ENCODE data around the gene STYXL2. TPM values are rescaled to one million over a fixed set of nuclear protein-coding genes. Genes with fewer than 3 reads are reported as not detected.

The STYXL2 gene
- total and polyA plus RNA-seq, 2 of the 8 experiments (the other 6 are each of a cell fraction or from before 2014, with no cell fraction given) = 0.09 to 0.22 TPM

DNA sequence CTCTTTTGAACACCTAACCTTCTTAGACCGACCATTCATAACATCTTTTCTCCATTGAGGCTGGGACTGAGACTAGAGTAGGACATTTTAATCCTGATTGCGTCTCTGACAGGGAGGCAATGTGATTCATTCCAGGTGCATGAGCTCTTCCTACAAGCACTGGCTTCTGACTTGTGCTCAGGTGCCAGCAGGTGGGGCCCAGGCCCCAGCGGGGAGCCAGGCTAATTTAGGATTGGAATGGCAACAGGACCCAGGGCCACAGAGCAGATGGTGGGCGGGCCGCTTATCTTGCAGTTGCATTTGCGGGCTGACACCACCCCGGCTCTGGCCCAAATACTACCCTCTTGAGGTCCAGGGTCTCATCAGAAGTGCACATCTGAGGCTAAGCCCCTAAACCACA, 7.8 kb upstream of the STYXL2 start:
- no peak overlapping the region for H2BK5ac ChIP-seq (ENCODE audit: low read depth, low read length)
- no peak overlapping the region for H2BK120ac ChIP-seq (replicated peaks; ENCODE audit: low read depth, low read length)
- no peak overlapping the region for H2BK15ac ChIP-seq (ENCODE audit: low read length)
- H2BK20ac ChIP-seq (ENCODE audit: low read length) = no peak overlapping the region
- no peak overlapping the region for H3K4me3 ChIP-seq (ENCODE audit: extremely low read depth in 1 of 4, insufficient read depth in 2 of 4, low read depth in 3 of 4, low read length in 4 of 4)
- H2BK12ac ChIP-seq (ENCODE audit: low read depth, low read length) = no peak overlapping the region
- H3K56ac ChIP-seq (replicated peaks; ENCODE audit: insufficient read length, low read depth, low read length) = no peak overlapping the region
- no peak for DNase-seq (ENCODE audit: low read depth in 1 of 2, low spot score in 2 of 2)
- H3K36me3 ChIP-seq (ENCODE audit: control insufficient read depth in 2 of 4, insufficient read depth in 4 of 4, low read length in 3 of 4) = no peaks in the 10 kb centered on the region
- peaks cover 0 to 4% of the 10 kb centered on the region in 2 experiments; a peak in 2 of 4 replicates for H3K9me3 ChIP-seq (ENCODE audit: insufficient read depth in 2 of 2, low read depth in 1 of 2, low read length in 1 of 2)
- H3K4me2 ChIP-seq (ENCODE audit: insufficient read depth in 1 of 2, low read depth in 2 of 2, low read length in 2 of 2) = no peak overlapping the region
- ChIA-PET POLR2A (ENCODE audit: partially characterized antibody) (interaction anchor here (0.6 to 1.2 kb wide), 2 partner anchors 10 to 12 kb away, joined by 3 to 4 read pairs; no protein-coding TSS in a partner anchor), CTCF (ENCODE audit: partially characterized antibody) (interaction anchor here (1.0 to 1.6 kb wide), 4 partner anchors 11 to 155 kb away, joined by 3 read pairs; no protein-coding TSS in a partner anchor)
- no peak for FAIRE-seq
- peaks cover 0 to 4% (median 0%) of the 10 kb centered on the region in 4 experiments; a peak in 3 of 7 replicates for H3K4me1 ChIP-seq (replicated peaks in 1 of 4; ENCODE audit: control insufficient read depth in 3 of 4, insufficient read depth in 4 of 4, low read length in 3 of 4)
- no peaks in the 10 kb centered on the region; the same call in 1 of the 2 replicates for H3K23me2 ChIP-seq (ENCODE audit: low read depth, low read length)
- no peak overlapping the region for H2AFZ ChIP-seq (ENCODE audit: low read length)
- H4K5ac ChIP-seq (ENCODE audit: insufficient read length, low read depth, low read length) = no peak overlapping the region
- H4K8ac ChIP-seq (ENCODE audit: extremely low read depth, insufficient read depth, low read length) = no peak overlapping the region
- H4K91ac ChIP-seq (replicated peaks; ENCODE audit: insufficient read length, low read length) = no peak overlapping the region
- 85% methylated on average over 7 of the region's 7 CpGs; no CpG with 5 or more reads in 1 of the 2 experiments for WGBS, 2 experiments (ENCODE audit: extremely low coverage in 1 of 2, insufficient coverage in 1 of 2, insufficient read length in 1 of 2, insufficient replicate concordance in 2 of 2, low coverage in 1 of 2, low lambda C conversion rate in 2 of 2, missing lambda C conversion rate in 1 of 2)
- no peaks in the 10 kb centered on the region for H4K20me1 ChIP-seq (replicated peaks in 1 of 2; ENCODE audit: control insufficient read depth in 1 of 2, insufficient read depth in 2 of 2, low read length in 2 of 2)
- no peaks in the 10 kb centered on the region; a peak in 1 of 7 replicates for H3K27me3 ChIP-seq (replicated peaks in 1 of 4; ENCODE audit: control insufficient read depth in 3 of 4, extremely low read depth in 1 of 4, insufficient read depth in 3 of 4, low read length in 3 of 4)
- no peak overlapping the region for H2AK5ac ChIP-seq (ENCODE audit: low read depth, low read length)
- no peak overlapping the region for H3K9ac ChIP-seq (replicated peaks in 1 of 4; ENCODE audit: extremely low read depth in 1 of 4, low read depth in 3 of 4, low read length in 3 of 4)
- no peak overlapping the region for H3K23ac ChIP-seq (ENCODE audit: insufficient read length)
- H3K18ac ChIP-seq (ENCODE audit: extremely low read depth, low read length) = no peak overlapping the region
- no peak overlapping the region for H3K27ac ChIP-seq (ENCODE audit: low read depth, low read length)
- H3K79me1 ChIP-seq (ENCODE audit: low read depth, low read length) = no peaks in the 10 kb centered on the region
- H3K79me2 ChIP-seq (ENCODE audit: control insufficient read depth in 1 of 2, insufficient read depth in 2 of 2, low read length in 2 of 2) = no peaks in the 10 kb centered on the region
- no peak overlapping the region for H3K14ac ChIP-seq (ENCODE audit: insufficient read length)
- H3K4ac ChIP-seq (replicated peaks; ENCODE audit: insufficient read length, low read depth, low read length) = no peak overlapping the region
- TF ChIP-seq EZH2 (IDR thresholded peaks at IDR 0.05; ENCODE audit: low read depth, low read length, severe bottlenecking) (no peak), SRF (IDR thresholded peaks at IDR 0.05; ENCODE audit: low read depth, low read length) (no peak), CHD1 (IDR thresholded peaks at IDR 0.05; ENCODE audit: low read depth, low read length) (no peak), SIX5 (IDR thresholded peaks at IDR 0.05; ENCODE audit: low read depth, low read length) (no peak), SP2 (IDR thresholded peaks at IDR 0.05; ENCODE audit: low read length) (no peak), SP4 (IDR thresholded peaks at IDR 0.05; ENCODE audit: low read length) (no peak), KDM4A (IDR thresholded peaks at IDR 0.05; ENCODE audit: low read depth, low read length, severe bottlenecking) (no peak), KDM1A (IDR thresholded peaks at IDR 0.05; ENCODE audit: borderline replicate concordance, low read length) (no peak), GTF2F1 (IDR thresholded peaks at IDR 0.05; ENCODE audit: borderline replicate concordance, low read depth, low read length) (no peak), POLR2AphosphoS5 (IDR thresholded peaks at IDR 0.05; ENCODE audit: low read depth, low read length) (no peak), ZNF274 (IDR thresholded peaks at IDR 0.05; ENCODE audit: borderline replicate concordance, extremely low read depth, low read length) (no peak), CREB1 (IDR thresholded peaks at IDR 0.05) (no peak)
- TF ChIP-seq, protein P1, sequence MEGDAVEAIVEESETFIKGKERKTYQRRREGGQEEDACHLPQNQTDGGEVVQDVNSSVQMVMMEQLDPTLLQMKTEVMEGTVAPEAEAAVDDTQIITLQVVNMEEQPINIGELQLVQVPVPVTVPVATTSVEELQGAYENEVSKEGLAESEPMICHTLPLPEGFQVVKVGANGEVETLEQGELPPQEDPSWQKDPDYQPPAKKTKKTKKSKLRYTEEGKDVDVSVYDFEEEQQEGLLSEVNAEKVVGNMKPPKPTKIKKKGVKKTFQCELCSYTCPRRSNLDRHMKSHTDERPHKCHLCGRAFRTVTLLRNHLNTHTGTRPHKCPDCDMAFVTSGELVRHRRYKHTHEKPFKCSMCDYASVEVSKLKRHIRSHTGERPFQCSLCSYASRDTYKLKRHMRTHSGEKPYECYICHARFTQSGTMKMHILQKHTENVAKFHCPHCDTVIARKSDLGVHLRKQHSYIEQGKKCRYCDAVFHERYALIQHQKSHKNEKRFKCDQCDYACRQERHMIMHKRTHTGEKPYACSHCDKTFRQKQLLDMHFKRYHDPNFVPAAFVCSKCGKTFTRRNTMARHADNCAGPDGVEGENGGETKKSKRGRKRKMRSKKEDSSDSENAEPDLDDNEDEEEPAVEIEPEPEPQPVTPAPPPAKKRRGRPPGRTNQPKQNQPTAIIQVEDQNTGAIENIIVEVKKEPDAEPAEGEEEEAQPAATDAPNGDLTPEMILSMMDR (IDR thresholded peaks at IDR 0.05; ENCODE audit: control extremely low read depth in 1 of 3, insufficient read depth in 1 of 3, low read depth in 1 of 3, low read length in 3 of 3) = no peak
